ENCODE data around the gene WWOX.

The WWOX gene

DNA sequence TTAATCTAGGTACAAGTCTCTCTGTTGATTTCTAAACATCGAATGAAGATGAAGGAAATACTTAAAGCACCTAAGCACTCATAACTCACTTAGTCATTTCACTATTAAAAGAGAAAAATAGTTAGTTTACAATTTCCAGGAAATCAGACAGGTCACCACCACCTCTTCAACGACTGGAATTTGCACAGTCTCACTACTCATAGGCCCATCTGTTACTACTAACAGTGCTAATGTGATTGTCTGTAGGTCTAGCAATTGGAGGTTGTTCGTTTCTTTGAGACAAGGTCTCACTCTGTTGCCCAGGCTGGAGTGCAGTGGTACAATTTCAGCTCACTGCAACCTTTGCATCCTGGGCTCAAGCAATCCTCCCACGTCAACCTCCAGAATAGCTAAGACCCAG lies 1056.5 kb downstream of the WWOX start:
- no peak overlapping the region for H3K4me3 ChIP-seq (ENCODE audit: low read depth, low read length)
- TF ChIP-seq, protein P1, sequence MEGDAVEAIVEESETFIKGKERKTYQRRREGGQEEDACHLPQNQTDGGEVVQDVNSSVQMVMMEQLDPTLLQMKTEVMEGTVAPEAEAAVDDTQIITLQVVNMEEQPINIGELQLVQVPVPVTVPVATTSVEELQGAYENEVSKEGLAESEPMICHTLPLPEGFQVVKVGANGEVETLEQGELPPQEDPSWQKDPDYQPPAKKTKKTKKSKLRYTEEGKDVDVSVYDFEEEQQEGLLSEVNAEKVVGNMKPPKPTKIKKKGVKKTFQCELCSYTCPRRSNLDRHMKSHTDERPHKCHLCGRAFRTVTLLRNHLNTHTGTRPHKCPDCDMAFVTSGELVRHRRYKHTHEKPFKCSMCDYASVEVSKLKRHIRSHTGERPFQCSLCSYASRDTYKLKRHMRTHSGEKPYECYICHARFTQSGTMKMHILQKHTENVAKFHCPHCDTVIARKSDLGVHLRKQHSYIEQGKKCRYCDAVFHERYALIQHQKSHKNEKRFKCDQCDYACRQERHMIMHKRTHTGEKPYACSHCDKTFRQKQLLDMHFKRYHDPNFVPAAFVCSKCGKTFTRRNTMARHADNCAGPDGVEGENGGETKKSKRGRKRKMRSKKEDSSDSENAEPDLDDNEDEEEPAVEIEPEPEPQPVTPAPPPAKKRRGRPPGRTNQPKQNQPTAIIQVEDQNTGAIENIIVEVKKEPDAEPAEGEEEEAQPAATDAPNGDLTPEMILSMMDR (IDR thresholded peaks at IDR 0.05; ENCODE audit: control insufficient read depth, extremely low read depth, insufficient read depth), result no peak
- DNase-seq (ENCODE audit: low read depth), result no peak

GRCh38 chr16:79156761-79157160 lies 1057.3 kb downstream of the WWOX start:
- DNase-seq (ENCODE audit: low read depth), result no peak
- no peak overlapping the region for H3K4me3 ChIP-seq (ENCODE audit: low read depth, low read length)
- TF ChIP-seq, protein P1 (IDR thresholded peaks at IDR 0.05; ENCODE audit: control insufficient read depth, extremely low read depth, insufficient read depth), result no peak

DNA sequence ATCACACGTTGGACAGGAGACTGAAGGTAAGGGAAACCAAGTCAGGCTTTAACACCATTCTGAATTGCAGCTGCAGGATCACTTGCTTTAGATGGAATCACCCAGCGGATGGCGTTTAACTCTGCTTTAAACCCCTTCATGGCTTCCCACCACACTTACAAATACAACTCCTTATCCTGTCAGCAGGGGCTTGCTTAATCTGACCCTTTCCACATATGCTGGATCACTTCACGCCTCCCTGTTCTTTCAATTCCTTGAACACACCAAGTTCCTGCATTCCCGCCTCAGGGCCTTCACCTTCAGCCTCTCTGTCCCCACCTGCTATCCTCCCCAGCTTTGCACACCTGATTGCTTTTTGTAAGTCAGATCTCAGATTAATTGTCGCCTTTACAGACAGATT lies 1058.9 kb downstream of the WWOX start:
- TF ChIP-seq, protein P1 (IDR thresholded peaks at IDR 0.05; ENCODE audit: control insufficient read depth, extremely low read depth, insufficient read depth), result no peak
- no peak overlapping the region for H3K4me3 ChIP-seq (ENCODE audit: low read depth, low read length)
- no peak for DNase-seq (ENCODE audit: low read depth)

DNA sequence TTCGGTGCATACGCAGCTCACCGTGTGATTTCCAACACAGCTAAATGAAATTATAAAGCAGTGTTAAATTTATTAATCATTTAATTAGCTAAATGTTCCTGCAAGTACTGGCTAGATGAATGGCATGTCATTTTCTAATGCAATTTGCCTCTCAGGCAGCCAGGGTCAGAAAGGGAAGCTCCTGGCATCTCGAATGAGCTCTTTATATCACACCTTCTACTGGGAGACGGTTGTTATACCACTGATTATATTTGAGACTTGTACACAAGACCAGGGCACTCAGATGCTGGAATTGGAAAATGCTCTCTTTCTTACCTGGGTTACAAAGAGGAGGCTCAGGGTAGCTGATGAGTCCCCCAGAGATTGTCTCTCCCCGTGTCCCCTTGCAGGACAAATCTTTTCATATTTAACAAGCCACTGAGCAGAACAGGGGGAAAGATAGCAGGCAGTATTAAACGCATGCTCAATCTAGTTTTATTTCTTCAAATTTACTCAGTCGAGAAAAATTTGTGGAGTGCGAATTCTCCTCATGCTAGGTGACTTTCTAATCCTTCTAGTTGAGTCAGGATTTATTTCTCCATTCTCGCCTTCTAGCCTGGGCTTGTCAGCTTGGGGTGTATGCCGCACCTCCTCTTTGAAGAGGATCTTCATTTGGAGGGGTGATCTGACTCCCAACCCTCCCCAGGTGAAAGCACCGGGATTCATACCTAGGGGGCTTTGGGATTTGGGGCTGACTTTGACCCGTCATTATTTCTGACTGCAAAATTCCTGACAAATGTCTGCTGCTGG lies 1060.0 kb downstream of the WWOX start:
- H3K4me3 ChIP-seq (ENCODE audit: low read depth, low read length), result no peak overlapping the region
- DNase-seq (ENCODE audit: low read depth), result no peak
- TF ChIP-seq, protein P1 (IDR thresholded peaks at IDR 0.05; ENCODE audit: control insufficient read depth, extremely low read depth, insufficient read depth), result no peak

DNA sequence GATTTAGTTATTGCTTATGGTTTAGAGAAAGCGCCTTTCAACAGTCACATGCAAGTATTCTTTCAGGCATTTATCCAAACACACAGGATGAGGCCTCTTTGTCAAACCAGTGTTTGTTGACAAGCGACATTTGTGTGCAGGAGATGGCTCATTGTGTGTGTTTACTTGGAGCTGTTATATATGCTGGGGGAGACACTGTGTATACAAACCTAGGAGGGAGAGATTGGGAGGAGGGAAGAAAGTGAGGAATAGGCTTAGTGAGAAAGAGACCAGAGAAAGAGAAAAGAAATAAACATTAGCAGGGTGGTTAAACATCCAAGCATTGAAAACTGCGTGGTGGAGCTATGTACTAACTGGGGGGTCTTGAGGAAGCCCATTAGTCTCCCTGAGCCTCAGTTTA lies 1063.5 kb downstream of the WWOX start:
- no peak for DNase-seq (ENCODE audit: low read depth)
- TF ChIP-seq, protein P1 (IDR thresholded peaks at IDR 0.05; ENCODE audit: control insufficient read depth, extremely low read depth, insufficient read depth), result no peak
- no peak overlapping the region for H3K4me3 ChIP-seq (ENCODE audit: low read depth, low read length)

DNA sequence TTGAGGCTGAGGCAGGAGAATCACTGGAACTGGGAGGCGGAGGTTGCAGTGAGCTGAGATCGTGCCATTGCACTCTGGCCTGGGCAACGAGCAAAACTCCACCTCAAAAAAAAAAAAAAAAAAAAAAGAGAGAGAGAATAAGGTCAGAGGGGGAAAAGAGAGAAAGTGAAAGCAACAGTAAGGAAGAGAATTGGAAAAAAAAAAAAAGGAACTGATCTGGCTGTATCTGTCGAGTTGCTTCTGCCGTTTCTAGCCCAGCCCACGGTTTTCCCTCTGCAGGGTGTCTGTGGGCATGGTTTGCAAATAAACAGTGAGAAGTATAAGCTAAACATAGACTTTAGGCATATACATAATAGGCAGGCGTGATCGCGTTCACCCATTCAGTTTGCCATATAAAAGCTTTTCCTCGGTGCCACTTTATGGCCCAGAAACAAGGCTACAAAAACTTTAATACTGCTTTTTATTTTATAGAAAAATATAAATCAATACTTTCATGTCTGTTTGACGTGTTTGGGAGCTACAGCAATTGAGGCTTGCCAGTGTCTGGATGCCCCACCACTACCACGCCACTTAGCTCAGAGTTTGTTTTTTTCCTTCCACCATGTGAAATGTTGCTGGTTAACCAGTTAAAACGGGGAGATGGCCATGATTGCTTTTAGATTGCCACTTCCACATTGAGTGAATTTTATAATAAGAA lies 1064.4 kb downstream of the WWOX start:
- TF ChIP-seq, protein P1 (IDR thresholded peaks at IDR 0.05; ENCODE audit: control insufficient read depth, extremely low read depth, insufficient read depth), result no peak
- no peak for DNase-seq (ENCODE audit: low read depth)
- no peak overlapping the region for H3K4me3 ChIP-seq (ENCODE audit: low read depth, low read length)

Measured in LNCaP clone FGC (cell line).